Mononuclear cell (primary cell): ENCODE measurements around the gene ASB10. TPM values are rescaled to one million over a fixed set of nuclear protein-coding genes. Genes with fewer than 3 reads are reported as not detected.
A peak's percentile ranks its signal among the peaks of the same experiment; 100 is the strongest.

Experiments used
- H3K27me3 ChIP-seq: 2 replicates; pipeline ENCODE4 v1.6.0; 2011; ENCODE audit warnings: low read length, control low read depth; ENCODE audit not compliant: insufficient read depth
- H3K4me1 ChIP-seq: 2 replicates; pipeline ENCODE4 v1.5.1; 2011; ENCODE audit warnings: mild to moderate bottlenecking, low read length, control low read depth; ENCODE audit not compliant: insufficient read depth
- H3K4me3 ChIP-seq: 2 replicates; pipeline ENCODE4 v1.5.1; 2011; ENCODE audit warnings: mild to moderate bottlenecking, low read length, moderate library complexity
- H3K9me3 ChIP-seq: 2 replicates; pipeline ENCODE4 v1.5.1; 2011; ENCODE audit warnings: low read depth, mild to moderate bottlenecking, control low read depth, low read length
- total RNA-seq: library from RNA; depleted of rRNA; stranded (reverse); fragments of >200 nt; gene quantifications from one replicate; pipeline ENCODE4 v1.2.3, GENCODE V29; 2012

ASB10 gene
- total RNA-seq, 1 donor = not detected

GRCh38 chr7:151168003-151168786 is 18.9 kb downstream of the ASB10 start:
- Histone ChIP-seq H3K9me3 (no peaks in the 10 kb centered on the region), H3K4me3 (peak overlapping the region; percentile 3), H3K4me1 (peaks cover 16% of the 10 kb centered on the region), H3K27me3 (peaks cover 62% of the 10 kb centered on the region)

GRCh38 chr7:151167197-151167961 is 19.7 kb downstream of the ASB10 start, which contains the start of gene GBX1:
Gene GBX1, minus strand, starts transcription at chr7:151167694. Its CDS starts 146 bp downstream, at chr7:151167548.
- Histone ChIP-seq H3K4me3 (peak within 1 kb of the TSS; percentile 3), H3K4me1 (peaks cover 16% of the 10 kb centered on the region), H3K27me3 (peaks cover 70% of the 10 kb centered on the region)

GRCh38 chr7:151166629-151167196 is 20.3 kb downstream of the ASB10 start:
- H3K4me1 ChIP-seq = peaks cover 16% of the 10 kb centered on the region
- H3K27me3 ChIP-seq = peaks cover 71% of the 10 kb centered on the region
- H3K9me3 ChIP-seq = no peaks in the 10 kb centered on the region
- H3K4me3 ChIP-seq = no peak overlapping the region

More at GRCh38 chr7:151167197-151167961, 19.7 kb downstream of the ASB10 start, which contains the start of gene GBX1:
- no peaks in the 10 kb centered on the region for H3K9me3 ChIP-seq

GRCh38 chr7:151161757-151162156 is 25.3 kb downstream of the ASB10 start:
- peaks cover 4% of the 10 kb centered on the region for H3K4me1 ChIP-seq
- H3K4me3 ChIP-seq = no peak overlapping the region
- H3K27me3 ChIP-seq = peaks cover 65% of the 10 kb centered on the region
- H3K9me3 ChIP-seq = no peaks in the 10 kb centered on the region

- peaks cover 38% of the 10 kb centered on the region for H3K27me3 ChIP-seq
- no peaks in the 10 kb centered on the region for H3K9me3 ChIP-seq
- no peaks in the 10 kb centered on the region for H3K4me1 ChIP-seq
- H3K4me3 ChIP-seq = no peak overlapping the region
Measured at GRCh38 chr7:151157645-151158329, 29.3 kb downstream of the ASB10 start.

- Histone ChIP-seq H3K4me1 (no peaks in the 10 kb centered on the region), H3K4me3 (no peak overlapping the region), H3K9me3 (no peaks in the 10 kb centered on the region), H3K27me3 (peaks cover 34% of the 10 kb centered on the region)
Measured at GRCh38 chr7:151152643-151153513, 34.2 kb downstream of the ASB10 start.

- Histone ChIP-seq H3K9me3 (no peaks in the 10 kb centered on the region), H3K27me3 (peaks cover 26% of the 10 kb centered on the region), H3K4me1 (no peaks in the 10 kb centered on the region), H3K4me3 (no peak overlapping the region)
Measured at GRCh38 chr7:151150388-151150787, 36.7 kb downstream of the ASB10 start.

- Histone ChIP-seq H3K4me1 (no peaks in the 10 kb centered on the region), H3K4me3 (no peak overlapping the region), H3K27me3 (peaks cover 20% of the 10 kb centered on the region), H3K9me3 (no peaks in the 10 kb centered on the region)
Measured at GRCh38 chr7:151148319-151149259, 38.5 kb downstream of the ASB10 start.

- H3K4me3 ChIP-seq = no peak overlapping the region
- no peaks in the 10 kb centered on the region for H3K4me1 ChIP-seq
- no peaks in the 10 kb centered on the region for H3K9me3 ChIP-seq
- peaks cover 9% of the 10 kb centered on the region for H3K27me3 ChIP-seq
Measured at GRCh38 chr7:151146761-151147160, 40.3 kb downstream of the ASB10 start.

- Histone ChIP-seq H3K9me3 (no peaks in the 10 kb centered on the region), H3K4me1 (no peaks in the 10 kb centered on the region), H3K27me3 (no peaks in the 10 kb centered on the region), H3K4me3 (no peak overlapping the region)
Measured at GRCh38 chr7:151144387-151144786, 42.7 kb downstream of the ASB10 start.

- Histone ChIP-seq H3K9me3 (no peaks in the 10 kb centered on the region), H3K4me3 (no peak overlapping the region)
Measured at GRCh38 chr7:151143261-151144015, 43.6 kb downstream of the ASB10 start.

GRCh38 chr7:151142686-151143040 is 44.4 kb downstream of the ASB10 start:
- Histone ChIP-seq H3K4me3 (no peak overlapping the region), H3K4me1 (no peaks in the 10 kb centered on the region), H3K9me3 (no peaks in the 10 kb centered on the region), H3K27me3 (no peaks in the 10 kb centered on the region)

More at GRCh38 chr7:151143261-151144015, 43.6 kb downstream of the ASB10 start:
- Histone ChIP-seq H3K4me1 (no peaks in the 10 kb centered on the region), H3K27me3 (no peaks in the 10 kb centered on the region)
